GM12878 (cell line): Measurements from ENCODE around the gene TRMT44. TPM values are rescaled to one million over a fixed set of nuclear protein-coding genes. Genes with fewer than 3 reads are reported as not detected.

Source experiments
- ATAC-seq: fragments of 200-7000 bp; cut with Tn5 transposase; 3 replicates; pipeline ENCODE4 v1.9.1; 2020; ENCODE audit warnings: mild to moderate bottlenecking, moderate library complexity
- BruUV-seq: library from RNA; stranded (reverse); fragments of 400-500 nt; replicated peaks from 2 replicates; lab custom pipeline; 2021; lab: Mats Ljungman, UMichigan
- CTCF ChIA-PET: fragments of 300-600 bp; sonication (Branson Sonifier 250); formaldehyde crosslinking; extraction: SDS; loops from one replicate; lab custom pipeline; 2021; ENCODE audit warnings: inconsistent platforms; lab: Yijun Ruan, JAX
- POLR2A ChIA-PET: fragments of 350-600 bp; formaldehyde crosslinking; extraction: SDS; loops from one replicate; lab custom pipeline; 2021; ENCODE audit warnings: inconsistent platforms; lab: Charles Lee
- RAD21 ChIA-PET: fragments of 300-600 bp; sonication (Branson Sonifier 250); formaldehyde crosslinking; loops from one replicate; lab custom pipeline; 2023; ENCODE audit warnings: antibody characterized with exemption; ENCODE audit not compliant: unreplicated experiment; lab: Charles Lee
- SMC1A ChIA-PET: fragments of 300-600 bp; sonication (Branson Sonifier 250); formaldehyde crosslinking; loops from one replicate; lab custom pipeline; 2023; ENCODE audit not compliant: unreplicated experiment, uncharacterized antibody; lab: Charles Lee
- DNase-seq: peaks from one replicate; pipeline ENCODE4 v3.0.0-alpha.2; 2011; ENCODE audit warnings: low read depth, low spot score
- FAIRE-seq: peaks from 3 replicates; lab custom pipeline; 2011; peaks lifted over from hg19 to GRCh38; lab: Jason Lieb, UNC
- H2AFZ ChIP-seq: 2 replicates; pipeline ENCODE4 v1.6.0; 2011; ENCODE audit warnings: low read depth, low read length, control low read depth; ENCODE audit not compliant: control insufficient read depth
- H3K27ac ChIP-seq: 2 replicates; pipeline ENCODE4 v1.5.1; 2011; ENCODE audit warnings: control low read depth; ENCODE audit not compliant: control insufficient read depth, insufficient read depth
- H3K27me3 ChIP-seq, 2 experiments: replicated peaks in 1 of 2; 2 replicates each; pipeline versions ENCODE4 v1.6.0 to v1.6.1; 2011; ENCODE audit warnings: low read length in 1 of 2; ENCODE audit not compliant: control insufficient read depth in 2 of 2, insufficient read depth in 2 of 2
- H3K36me3 ChIP-seq, 2 experiments: 2 replicates each; pipeline ENCODE4 v1.5.1; 2011; ENCODE audit warnings: low read length in 1 of 2; ENCODE audit not compliant: control insufficient read depth in 2 of 2, insufficient read depth in 2 of 2
- H3K4me1 ChIP-seq: 2 replicates; pipeline ENCODE4 v1.6.1; 2011; ENCODE audit warnings: mild to moderate bottlenecking, low read length, moderate library complexity, mixed read lengths; ENCODE audit not compliant: control insufficient read depth, insufficient read depth
- H3K4me2 ChIP-seq: 2 replicates; pipeline ENCODE4 v1.6.0; 2011; ENCODE audit warnings: control low read depth; ENCODE audit not compliant: control insufficient read depth, insufficient read depth
- H3K4me3 ChIP-seq: fragments of 200-600 bp; sonication (generic); 2 replicates; pipeline ENCODE4 v1.5.1; 2016
- H3K79me2 ChIP-seq: 2 replicates; pipeline ENCODE4 v1.6.0; 2011; ENCODE audit warnings: low read length; ENCODE audit not compliant: control insufficient read depth, insufficient read depth
- H3K9ac ChIP-seq: 2 replicates; pipeline ENCODE4 v1.8.0; 2011; ENCODE audit warnings: low read length, control low read depth, mixed read lengths; ENCODE audit not compliant: control insufficient read depth, insufficient read depth
- H3K9me3 ChIP-seq: replicated peaks from 3 replicates; pipeline ENCODE4 v1.5.1; 2011; ENCODE audit warnings: mild to moderate bottlenecking, low read length; ENCODE audit not compliant: control insufficient read depth, insufficient read depth
- H4K20me1 ChIP-seq: 2 replicates; pipeline ENCODE4 v1.6.0; 2011; ENCODE audit not compliant: control insufficient read depth, insufficient read depth
- CBX3 ChIP-seq: fragments of 200-600 bp; sonication (generic); IDR thresholded peaks from 2 replicates; pipeline ENCODE4 v1.6.1; 2016; ENCODE audit warnings: low read depth, borderline replicate concordance
- CHD2 ChIP-seq: IDR thresholded peaks from 2 replicates; pipeline ENCODE4 v1.6.1; 2011; ENCODE audit warnings: low read depth, low read length, improper control_type of control experiment, borderline replicate concordance
- GATAD2B ChIP-seq: fragments of 450-650 bp; conservative IDR thresholded peaks from 2 replicates; pipeline ENCODE4 v1.6.1; 2017; ENCODE audit warnings: low read depth, mild to moderate bottlenecking, moderate library complexity
- HCFC1 ChIP-seq: fragments of 150-350 bp; IDR thresholded peaks from 2 replicates; pipeline ENCODE4 v1.6.1; 2014; ENCODE audit warnings: low read length
- IKZF2 ChIP-seq, 2 experiments: fragments of 450-650 bp; IDR thresholded peaks; 2 replicates each; pipeline ENCODE4 v1.6.1; 2017; ENCODE audit warnings: mild to moderate bottlenecking in 2 of 2, moderate library complexity in 2 of 2
- JUNB ChIP-seq: IDR thresholded peaks from 2 replicates; pipeline ENCODE4 v1.6.1; 2016; ENCODE audit warnings: antibody characterized with exemption, mild to moderate bottlenecking
- POLR2A ChIP-seq: IDR thresholded peaks from 2 replicates; pipeline ENCODE4 v1.6.1; 2011; ENCODE audit warnings: low read depth, mild to moderate bottlenecking, low read length
- POU2F2 ChIP-seq: IDR thresholded peaks from 3 replicates; pipeline ENCODE4 v1.6.1; 2011; ENCODE audit warnings: low read depth, mild to moderate bottlenecking, low read length, borderline replicate concordance
- RB1 ChIP-seq: fragments of 450-650 bp; formaldehyde crosslinking; IDR thresholded peaks from 2 replicates; pipeline ENCODE4 v1.6.1; 2017; ENCODE audit warnings: mild to moderate bottlenecking, borderline replicate concordance
- TCF12 ChIP-seq: IDR thresholded peaks from 2 replicates; pipeline ENCODE4 v1.6.1; 2011; ENCODE audit warnings: low read depth, mild to moderate bottlenecking, low read length
- YBX1 ChIP-seq: fragments of 450-650 bp; IDR thresholded peaks from 2 replicates; pipeline ENCODE4 v1.6.1; 2016; ENCODE audit warnings: antibody characterized with exemption
- YY1 ChIP-seq: IDR thresholded peaks from 2 replicates; pipeline ENCODE4 v1.6.1; 2011; ENCODE audit warnings: low read depth, mild to moderate bottlenecking, low read length
- ZSCAN29 ChIP-seq: fragments of 450-650 bp; IDR thresholded peaks from 2 replicates; pipeline ENCODE4 v1.6.1; 2017; ENCODE audit warnings: mild to moderate bottlenecking, moderate library complexity
- WGBS: methylation state at CpG from one replicate; pipeline ENCODE4 v1.1.6; 2016; ENCODE audit warnings: low lambda C conversion rate; ENCODE audit not compliant: insufficient replicate concordance, insufficient coverage; ENCODE audit errors: missing lambda C conversion rate; 5-methylcytosine and 5-hydroxymethylcytosine counted together
- in situ Hi-C: fragments of 300-500 bp; cut with MboI; formaldehyde crosslinking; loops from 9 replicates; pipeline ENCODE4 v1.14.3; 2018; ENCODE audit warnings: mixed read lengths
- intact Hi-C: fragments of 100-400 bp; cut with micrococcal nuclease; formaldehyde crosslinking; loops from one replicate; pipeline ENCODE4 v1.14.2; 2022; ENCODE audit not compliant: unreplicated experiment
- polyA plus RNA-seq, 11 experiments: library from polyadenylated mRNA; depleted of rRNA in 4 of 11; unstranded in 6 of 11; stranded (reverse) in 5 of 11; fragments of >200 nt; fragmentation: Nextera tagmentation in 4 of 11; fragmentation: Illumina TruSeq in 1 of 11; extraction: Ambion mirVana in 4 of 11; extraction: Trizol in 1 of 11; gene quantifications; 1 replicate in 1 of 11; 2 replicates in 10 of 11; pipeline versions ENCODE4 v1.2.1 to v1.2.3, GENCODE V29; 2011 to 2016; ENCODE audit warnings: inconsistent platforms in 2 of 11, missing spikeins in 2 of 11, low read depth in 1 of 11
- total RNA-seq, 4 experiments: library from RNA; depleted of rRNA in 3 of 4; stranded (reverse); fragments of >200 nt in 3 of 4; fragmentation: Illumina TruSeq in 1 of 4; extraction: Trizol in 1 of 4; gene quantifications; 2 replicates each; pipeline versions ENCODE4 v1.2.1 to v1.2.3, GENCODE V29; 2013 to 2021
- TF ChIP-seq, protein P1 (sequence below): IDR thresholded peaks from 2 replicates; pipeline ENCODE4 v1.6.1; 2012; ENCODE audit warnings: mild to moderate bottlenecking, low read depth, low read length
- TF ChIP-seq, protein P2 (sequence below): fragments of 450-650 bp; IDR thresholded peaks from 2 replicates; pipeline ENCODE4 v1.6.1; 2016; ENCODE audit warnings: mild to moderate bottlenecking
- TF ChIP-seq, protein P3 (sequence below): fragments of 450-650 bp; IDR thresholded peaks from 2 replicates; pipeline ENCODE4 v1.6.1; 2017; ENCODE audit warnings: antibody characterized with exemption, mild to moderate bottlenecking, moderate library complexity

The TRMT44 gene
- total and polyA plus RNA-seq, 10 of the 15 experiments (the other 5 are each of a cell fraction or from before 2014, with no cell fraction given), result 1.3 to 18.5 (median 10.1) TPM

DNA sequence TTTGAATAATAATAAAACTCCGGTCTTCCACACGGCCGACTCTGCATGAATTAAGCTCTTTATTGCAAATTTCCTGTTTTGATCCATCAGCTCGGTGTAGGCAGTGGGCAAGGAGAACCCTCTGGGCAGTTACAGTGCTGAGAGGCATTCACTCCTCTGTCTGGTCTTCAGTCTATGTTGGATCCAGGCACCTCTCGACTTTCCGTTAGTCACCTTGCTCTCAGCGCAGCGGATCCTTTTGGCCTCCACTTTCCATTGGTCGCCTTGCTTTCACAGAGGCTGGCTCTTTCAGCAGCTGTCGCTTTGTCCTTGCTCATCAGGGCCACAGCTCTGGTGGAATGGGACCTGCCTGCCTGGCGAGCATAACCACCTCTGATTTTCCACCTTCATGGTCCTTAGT, 52.9 kb downstream of the TRMT44 start:
- WGBS, result 59% methylated on average over 11 of the region's 11 CpGs
- Histone ChIP-seq H3K36me3 (no peaks in the 10 kb centered on the region), H3K4me3 (no peak overlapping the region), H4K20me1 (no peaks in the 10 kb centered on the region), H3K27ac (no peak overlapping the region), H2AFZ (no peak overlapping the region), H3K27me3 (no peaks in the 10 kb centered on the region), H3K4me2 (no peak overlapping the region), H3K9me3 (no peaks in the 10 kb centered on the region; the same call in 2 of the 3 replicates), H3K79me2 (no peaks in the 10 kb centered on the region), H3K9ac (no peak overlapping the region), H3K4me1 (no peaks in the 10 kb centered on the region)
- ATAC-seq (no peak), FAIRE-seq (no peak), DNase-seq (no peak)
- POLR2A ChIA-PET, result no interaction called here
- in situ Hi-C loops, result no loop called here
- intact Hi-C loops, result no loop called here
- TF ChIP-seq POU2F2 (no peak), CHD2 (no peak), TCF12 (no peak), RB1 (no peak), YBX1 (no peak), CBX3 (no peak), GATAD2B (no peak), POLR2A (no peak), JUNB (no peak), ZSCAN29 (no peak), YY1 (no peak), HCFC1 (no peak), IKZF2 (IDR thresholded peaks at IDR 0.05) (no peak)
- TF ChIP-seq, protein P1, sequence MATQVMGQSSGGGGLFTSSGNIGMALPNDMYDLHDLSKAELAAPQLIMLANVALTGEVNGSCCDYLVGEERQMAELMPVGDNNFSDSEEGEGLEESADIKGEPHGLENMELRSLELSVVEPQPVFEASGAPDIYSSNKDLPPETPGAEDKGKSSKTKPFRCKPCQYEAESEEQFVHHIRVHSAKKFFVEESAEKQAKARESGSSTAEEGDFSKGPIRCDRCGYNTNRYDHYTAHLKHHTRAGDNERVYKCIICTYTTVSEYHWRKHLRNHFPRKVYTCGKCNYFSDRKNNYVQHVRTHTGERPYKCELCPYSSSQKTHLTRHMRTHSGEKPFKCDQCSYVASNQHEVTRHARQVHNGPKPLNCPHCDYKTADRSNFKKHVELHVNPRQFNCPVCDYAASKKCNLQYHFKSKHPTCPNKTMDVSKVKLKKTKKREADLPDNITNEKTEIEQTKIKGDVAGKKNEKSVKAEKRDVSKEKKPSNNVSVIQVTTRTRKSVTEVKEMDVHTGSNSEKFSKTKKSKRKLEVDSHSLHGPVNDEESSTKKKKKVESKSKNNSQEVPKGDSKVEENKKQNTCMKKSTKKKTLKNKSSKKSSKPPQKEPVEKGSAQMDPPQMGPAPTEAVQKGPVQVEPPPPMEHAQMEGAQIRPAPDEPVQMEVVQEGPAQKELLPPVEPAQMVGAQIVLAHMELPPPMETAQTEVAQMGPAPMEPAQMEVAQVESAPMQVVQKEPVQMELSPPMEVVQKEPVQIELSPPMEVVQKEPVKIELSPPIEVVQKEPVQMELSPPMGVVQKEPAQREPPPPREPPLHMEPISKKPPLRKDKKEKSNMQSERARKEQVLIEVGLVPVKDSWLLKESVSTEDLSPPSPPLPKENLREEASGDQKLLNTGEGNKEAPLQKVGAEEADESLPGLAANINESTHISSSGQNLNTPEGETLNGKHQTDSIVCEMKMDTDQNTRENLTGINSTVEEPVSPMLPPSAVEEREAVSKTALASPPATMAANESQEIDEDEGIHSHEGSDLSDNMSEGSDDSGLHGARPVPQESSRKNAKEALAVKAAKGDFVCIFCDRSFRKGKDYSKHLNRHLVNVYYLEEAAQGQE, result no peak
- TF ChIP-seq, protein P2, sequence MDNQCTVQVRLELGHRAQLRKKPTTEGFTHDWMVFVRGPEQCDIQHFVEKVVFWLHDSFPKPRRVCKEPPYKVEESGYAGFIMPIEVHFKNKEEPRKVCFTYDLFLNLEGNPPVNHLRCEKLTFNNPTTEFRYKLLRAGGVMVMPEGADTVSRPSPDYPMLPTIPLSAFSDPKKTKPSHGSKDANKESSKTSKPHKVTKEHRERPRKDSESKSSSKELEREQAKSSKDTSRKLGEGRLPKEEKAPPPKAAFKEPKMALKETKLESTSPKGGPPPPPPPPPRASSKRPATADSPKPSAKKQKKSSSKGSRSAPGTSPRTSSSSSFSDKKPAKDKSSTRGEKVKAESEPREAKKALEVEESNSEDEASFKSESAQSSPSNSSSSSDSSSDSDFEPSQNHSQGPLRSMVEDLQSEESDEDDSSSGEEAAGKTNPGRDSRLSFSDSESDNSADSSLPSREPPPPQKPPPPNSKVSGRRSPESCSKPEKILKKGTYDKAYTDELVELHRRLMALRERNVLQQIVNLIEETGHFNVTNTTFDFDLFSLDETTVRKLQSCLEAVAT, result no peak
- TF ChIP-seq, protein P3, sequence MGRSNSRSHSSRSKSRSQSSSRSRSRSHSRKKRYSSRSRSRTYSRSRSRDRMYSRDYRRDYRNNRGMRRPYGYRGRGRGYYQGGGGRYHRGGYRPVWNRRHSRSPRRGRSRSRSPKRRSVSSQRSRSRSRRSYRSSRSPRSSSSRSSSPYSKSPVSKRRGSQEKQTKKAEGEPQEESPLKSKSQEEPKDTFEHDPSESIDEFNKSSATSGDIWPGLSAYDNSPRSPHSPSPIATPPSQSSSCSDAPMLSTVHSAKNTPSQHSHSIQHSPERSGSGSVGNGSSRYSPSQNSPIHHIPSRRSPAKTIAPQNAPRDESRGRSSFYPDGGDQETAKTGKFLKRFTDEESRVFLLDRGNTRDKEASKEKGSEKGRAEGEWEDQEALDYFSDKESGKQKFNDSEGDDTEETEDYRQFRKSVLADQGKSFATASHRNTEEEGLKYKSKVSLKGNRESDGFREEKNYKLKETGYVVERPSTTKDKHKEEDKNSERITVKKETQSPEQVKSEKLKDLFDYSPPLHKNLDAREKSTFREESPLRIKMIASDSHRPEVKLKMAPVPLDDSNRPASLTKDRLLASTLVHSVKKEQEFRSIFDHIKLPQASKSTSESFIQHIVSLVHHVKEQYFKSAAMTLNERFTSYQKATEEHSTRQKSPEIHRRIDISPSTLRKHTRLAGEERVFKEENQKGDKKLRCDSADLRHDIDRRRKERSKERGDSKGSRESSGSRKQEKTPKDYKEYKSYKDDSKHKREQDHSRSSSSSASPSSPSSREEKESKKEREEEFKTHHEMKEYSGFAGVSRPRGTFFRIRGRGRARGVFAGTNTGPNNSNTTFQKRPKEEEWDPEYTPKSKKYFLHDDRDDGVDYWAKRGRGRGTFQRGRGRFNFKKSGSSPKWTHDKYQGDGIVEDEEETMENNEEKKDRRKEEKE, result no peak
- BruUV-seq, result no TSS peak
- RAD21 ChIA-PET, result no interaction called here
- SMC1A ChIA-PET, result no interaction called here
- CTCF ChIA-PET, result no interaction called here
